ENCODE results near the gene PGM3. TPM values are rescaled to one million over a fixed set of nuclear protein-coding genes. Genes with fewer than 3 reads are reported as not detected.

Gene PGM3
- total and polyA plus RNA-seq, 2 donors (not counting 3 experiments of a cell fraction or from before 2014, with no cell fraction given) = 19.8 to 70.7 TPM

DNA sequence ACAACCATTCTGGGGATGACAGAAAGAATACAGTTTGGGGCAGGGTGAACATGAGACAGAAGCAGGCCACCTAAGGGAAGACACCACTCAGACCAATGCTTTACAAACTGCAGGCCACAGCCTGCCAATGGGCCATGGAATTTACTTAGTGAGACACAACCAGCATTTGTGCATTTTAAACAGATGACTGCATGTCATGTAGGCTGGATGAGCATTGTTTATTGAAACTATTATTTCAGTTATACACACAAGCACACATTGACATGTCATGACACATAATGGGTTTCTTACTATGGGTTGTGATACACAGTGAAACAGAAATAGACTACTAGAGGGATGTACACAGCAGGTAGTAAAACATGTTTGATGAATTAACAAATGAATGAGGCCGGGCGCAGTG, 8.0 kb downstream of the PGM3 start:
- Histone ChIP-seq H3K27ac (ENCODE audit: insufficient read depth, low read depth, low read length) (no peak overlapping the region), H3K79me2 (ENCODE audit: control insufficient read depth, insufficient read depth, low read length) (peaks cover 15% of the 10 kb centered on the region), H3K36me3 (ENCODE audit: control insufficient read depth in 2 of 2, extremely low read depth in 1 of 2, insufficient read depth in 2 of 2, low read length in 2 of 2) (peaks cover 5 to 37% of the 10 kb centered on the region in 2 experiments), H3K4me3 (replicated peaks in 1 of 3; ENCODE audit: insufficient read depth in 1 of 3, low read depth in 1 of 3, low read length in 3 of 3) (no peak overlapping the region), H3K27me3 (ENCODE audit: control insufficient read depth in 2 of 2, insufficient read depth in 2 of 2, low read length in 2 of 2) (no peaks in the 10 kb centered on the region), H3K9me3 (replicated peaks; ENCODE audit: control insufficient read depth, insufficient read depth, low read length) (no peaks in the 10 kb centered on the region), H2AFZ (ENCODE audit: low read depth, low read length) (no peak overlapping the region), H3K4me1 (ENCODE audit: control insufficient read depth, extremely low read depth, insufficient read depth, low read length) (no peaks in the 10 kb centered on the region), H4K20me1 (replicated peaks; ENCODE audit: control insufficient read depth, extremely low read depth, insufficient read depth, low read length) (no peaks in the 10 kb centered on the region), H3K9me1 (replicated peaks; ENCODE audit: control insufficient read depth, extremely low read depth, insufficient read depth, low read length) (no peaks in the 10 kb centered on the region), H3K9ac (replicated peaks; ENCODE audit: extremely low read depth, insufficient read depth, low read length) (no peak overlapping the region), H3K4me2 (ENCODE audit: insufficient read depth, low read length) (no peak overlapping the region)
- no peak for DNase-seq (ENCODE audit: low read depth, low spot score)
- ChIA-PET CTCF (interaction anchor here (1.1 to 1.2 kb wide), 2 partner anchors 30 to 31 kb away, joined by 3 to 6 read pairs; no protein-coding TSS in a partner anchor), POLR2A (no interaction called here)
- no peak for FAIRE-seq
- no TSS peak for BruUV-seq (replicated peaks)
- intact Hi-C loops (cut with micrococcal nuclease) (no loop called here), dilution Hi-C loops (cut with MboI; ENCODE audit: extremely low pct_ligation_motif_present, low sequenced_read_pairs) (no loop called here)
- TF ChIP-seq, protein P1, sequence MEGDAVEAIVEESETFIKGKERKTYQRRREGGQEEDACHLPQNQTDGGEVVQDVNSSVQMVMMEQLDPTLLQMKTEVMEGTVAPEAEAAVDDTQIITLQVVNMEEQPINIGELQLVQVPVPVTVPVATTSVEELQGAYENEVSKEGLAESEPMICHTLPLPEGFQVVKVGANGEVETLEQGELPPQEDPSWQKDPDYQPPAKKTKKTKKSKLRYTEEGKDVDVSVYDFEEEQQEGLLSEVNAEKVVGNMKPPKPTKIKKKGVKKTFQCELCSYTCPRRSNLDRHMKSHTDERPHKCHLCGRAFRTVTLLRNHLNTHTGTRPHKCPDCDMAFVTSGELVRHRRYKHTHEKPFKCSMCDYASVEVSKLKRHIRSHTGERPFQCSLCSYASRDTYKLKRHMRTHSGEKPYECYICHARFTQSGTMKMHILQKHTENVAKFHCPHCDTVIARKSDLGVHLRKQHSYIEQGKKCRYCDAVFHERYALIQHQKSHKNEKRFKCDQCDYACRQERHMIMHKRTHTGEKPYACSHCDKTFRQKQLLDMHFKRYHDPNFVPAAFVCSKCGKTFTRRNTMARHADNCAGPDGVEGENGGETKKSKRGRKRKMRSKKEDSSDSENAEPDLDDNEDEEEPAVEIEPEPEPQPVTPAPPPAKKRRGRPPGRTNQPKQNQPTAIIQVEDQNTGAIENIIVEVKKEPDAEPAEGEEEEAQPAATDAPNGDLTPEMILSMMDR (IDR thresholded peaks at IDR 0.05; ENCODE audit: extremely low read depth in 1 of 2, insufficient read depth in 1 of 2, low read depth in 1 of 2, low read length in 2 of 2) = no peak
- no peak for TF ChIP-seq EZH2 (IDR thresholded peaks at IDR 0.05; ENCODE audit: borderline replicate concordance, low read depth, low read length, severe bottlenecking)
- no peak for TF ChIP-seq FOS (IDR thresholded peaks at IDR 0.05; ENCODE audit: borderline replicate concordance, insufficient read depth, low read length)
- TF ChIP-seq, protein P2, sequence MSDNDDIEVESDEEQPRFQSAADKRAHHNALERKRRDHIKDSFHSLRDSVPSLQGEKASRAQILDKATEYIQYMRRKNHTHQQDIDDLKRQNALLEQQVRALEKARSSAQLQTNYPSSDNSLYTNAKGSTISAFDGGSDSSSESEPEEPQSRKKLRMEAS (IDR thresholded peaks at IDR 0.05; ENCODE audit: insufficient read depth, insufficient read length) = no peak
- no peak for TF ChIP-seq JUN (IDR thresholded peaks at IDR 0.05; ENCODE audit: borderline replicate concordance, insufficient read depth, insufficient read length, low read depth)
- TF ChIP-seq POLR2AphosphoS5 (IDR thresholded peaks at IDR 0.05; ENCODE audit: insufficient read depth, low read depth, low read length) = no peak
- no peak for TF ChIP-seq POLR2A (IDR thresholded peaks at IDR 0.05; ENCODE audit: low read depth, low read length)
- no peak for TF ChIP-seq GATA2 (IDR thresholded peaks at IDR 0.05; ENCODE audit: insufficient read depth, insufficient read length, low read depth, low read length)
- TF ChIP-seq MYC (IDR thresholded peaks at IDR 0.05; ENCODE audit: low read depth, low read length) = no peak

Data from endothelial cell of umbilical vein (primary cell).